CD4-positive, CD25-positive, alpha-beta regulatory T cell (primary cell): Measurements from ENCODE around the gene GRID2. TPM values are rescaled to one million over a fixed set of nuclear protein-coding genes. Genes with fewer than 3 reads are reported as not detected.

Experiments used
- ATAC-seq, 2 donors: fragments of 150-1000 bp; cut with Tn5 transposase; one replicate each; pipeline ENCODE4 v1.10.0; 2021; ENCODE audit warnings: low read depth in 2 of 2, moderate number of reproducible peaks in 2 of 2, moderate library complexity in 1 of 2
- DNase-seq, 3 donors: peaks; one replicate each; pipeline versions ENCODE4 v3.0.0 to v3.0.0-alpha.2; 2012 to 2022; ENCODE audit warnings: mixed read lengths in 1 of 3
- H3K27ac ChIP-seq: one replicate; pipeline ENCODE4 v1.7.0; 2013; ENCODE audit warnings: mild to moderate bottlenecking, low read length; ENCODE audit not compliant: insufficient read depth, poor library complexity, severe bottlenecking
- H3K27me3 ChIP-seq: one replicate; pipeline ENCODE4 v1.7.0; 2013; ENCODE audit warnings: low read length; ENCODE audit not compliant: control insufficient read depth, insufficient read depth
- H3K36me3 ChIP-seq: one replicate; pipeline ENCODE4 v1.7.0; 2013; ENCODE audit warnings: mild to moderate bottlenecking, low read length, moderate library complexity; ENCODE audit not compliant: control insufficient read depth, insufficient read depth
- H3K4me1 ChIP-seq: 2 replicates; pipeline ENCODE4 v1.7.0; 2013; ENCODE audit warnings: mild to moderate bottlenecking, low read length; ENCODE audit not compliant: insufficient read depth, control insufficient read depth, poor library complexity, severe bottlenecking
- H3K4me3 ChIP-seq: one replicate; pipeline ENCODE4 v1.7.0; 2013; ENCODE audit warnings: low read depth, mild to moderate bottlenecking, low read length, moderate library complexity
- H3K9me3 ChIP-seq, 2 experiments: 1 replicate in 1 of 2; 2 replicates in 1 of 2; pipeline ENCODE4 v1.7.0; 2013; ENCODE audit warnings: low read length in 2 of 2, mild to moderate bottlenecking in 1 of 2, moderate library complexity in 1 of 2; ENCODE audit not compliant: control insufficient read depth in 2 of 2
- H3K27ac Mint-ChIP-seq, 3 donors: one replicate each; pipeline ENCODE4 v1.8.0; 2020 to 2022; ENCODE audit warnings: mild to moderate bottlenecking in 3 of 3, mixed read lengths in 3 of 3, moderate library complexity in 2 of 3
- H3K27me3 Mint-ChIP-seq: one replicate; pipeline ENCODE4 v1.8.0; 2022; ENCODE audit warnings: mild to moderate bottlenecking, mixed read lengths
- H3K36me3 Mint-ChIP-seq: one replicate; pipeline ENCODE4 v1.8.0; 2020; ENCODE audit warnings: mixed read lengths
- H3K4me1 Mint-ChIP-seq, 4 donors: one replicate each; pipeline ENCODE4 v1.8.0; 2020 to 2022; ENCODE audit warnings: mixed read lengths in 4 of 4, mild to moderate bottlenecking in 1 of 4
- H3K4me3 Mint-ChIP-seq, 4 donors: one replicate each; pipeline ENCODE4 v1.8.0; 2020 to 2022; ENCODE audit warnings: mild to moderate bottlenecking in 4 of 4, mixed read lengths in 4 of 4, moderate library complexity in 3 of 4
- H3K9me3 Mint-ChIP-seq, 7 donors: one replicate each; pipeline ENCODE4 v1.8.0; 2020 to 2022; ENCODE audit warnings: mixed read lengths in 7 of 7, mild to moderate bottlenecking in 3 of 7, moderate library complexity in 2 of 7
- polyA plus RNA-seq, 4 donors: library from polyadenylated mRNA; unstranded; fragments of 300-500 nt; fragmentation: Illumina TruSeq; gene quantifications; one replicate each; pipeline ENCODE4 v1.2.3, GENCODE V29; 2021
- total RNA-seq: library from RNA; stranded (reverse); gene quantifications from one replicate; pipeline ENCODE4 v1.2.3, GENCODE V29; 2022

GRID2 gene
- total and polyA plus RNA-seq, 5 donors from 2014 or later = not detected

DNA sequence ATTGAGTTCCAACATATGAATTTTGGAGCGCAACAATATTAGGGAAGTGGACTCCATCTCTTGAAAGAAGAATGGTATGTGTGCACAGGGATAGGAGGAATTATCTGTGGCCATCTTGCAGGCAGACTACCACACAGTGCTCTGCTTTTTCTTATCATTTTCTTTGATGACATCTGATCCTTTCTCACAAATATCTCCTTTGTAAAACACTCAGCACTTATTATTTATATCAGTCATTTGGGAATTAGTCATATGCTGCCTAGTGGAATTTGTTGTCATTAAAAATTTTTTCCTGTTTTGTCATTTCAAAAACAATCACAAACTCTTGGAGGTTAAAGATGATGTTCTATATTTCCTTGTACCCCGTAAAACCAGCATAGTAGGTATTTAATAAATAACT is 1080.5 kb downstream of the GRID2 start:
- Histone ChIP-seq H3K36me3 (no peaks in the 10 kb centered on the region), H3K27me3 (no peaks in the 10 kb centered on the region), H3K4me3 (no peak overlapping the region), H3K4me1 (no peaks in the 10 kb centered on the region), H3K9me3 (no peaks in the 10 kb centered on the region), H3K27ac (no peak overlapping the region)
- no peaks in the 10 kb centered on the region for H3K36me3 Mint-ChIP-seq
- H3K4me3 Mint-ChIP-seq = no peak overlapping the region
- ATAC-seq = no peak
- peaks cover 2 to 10% (median 7%) of the 10 kb centered on the region in 7 donors for H3K9me3 Mint-ChIP-seq
- H3K4me1 Mint-ChIP-seq = no peaks in the 10 kb centered on the region
- no peak for DNase-seq
- H3K27me3 Mint-ChIP-seq = no peaks in the 10 kb centered on the region
- no peak overlapping the region for H3K27ac Mint-ChIP-seq

DNA sequence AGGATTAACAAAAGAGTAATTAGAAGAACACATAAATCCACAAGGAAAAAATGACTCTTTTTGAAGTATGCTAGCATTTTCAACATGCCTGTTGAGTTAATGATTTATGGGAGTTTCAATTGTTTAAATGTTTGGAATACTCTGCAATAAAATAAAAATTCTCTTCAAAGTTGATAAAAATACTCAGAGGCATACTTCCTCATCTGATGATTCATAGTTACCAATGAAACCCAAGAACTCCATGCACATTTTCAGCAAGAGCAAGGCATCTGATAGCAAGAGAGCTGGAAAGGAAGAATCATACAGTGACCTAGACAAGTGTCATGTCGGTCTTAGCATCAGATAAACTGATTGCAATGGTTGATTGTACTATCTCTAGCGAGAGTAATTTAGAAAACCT is 1081.1 kb downstream of the GRID2 start:
- no peaks in the 10 kb centered on the region for H3K4me1 Mint-ChIP-seq
- Histone ChIP-seq H3K27ac (no peak overlapping the region), H3K36me3 (no peaks in the 10 kb centered on the region), H3K4me3 (no peak overlapping the region), H3K4me1 (no peaks in the 10 kb centered on the region), H3K9me3 (no peaks in the 10 kb centered on the region), H3K27me3 (no peaks in the 10 kb centered on the region)
- H3K9me3 Mint-ChIP-seq = peaks cover 2 to 10% (median 7%) of the 10 kb centered on the region in 7 donors
- no peaks in the 10 kb centered on the region for H3K27me3 Mint-ChIP-seq
- H3K4me3 Mint-ChIP-seq = no peak overlapping the region
- no peak for DNase-seq
- H3K36me3 Mint-ChIP-seq = no peaks in the 10 kb centered on the region
- ATAC-seq = no peak
- no peak overlapping the region for H3K27ac Mint-ChIP-seq

DNA sequence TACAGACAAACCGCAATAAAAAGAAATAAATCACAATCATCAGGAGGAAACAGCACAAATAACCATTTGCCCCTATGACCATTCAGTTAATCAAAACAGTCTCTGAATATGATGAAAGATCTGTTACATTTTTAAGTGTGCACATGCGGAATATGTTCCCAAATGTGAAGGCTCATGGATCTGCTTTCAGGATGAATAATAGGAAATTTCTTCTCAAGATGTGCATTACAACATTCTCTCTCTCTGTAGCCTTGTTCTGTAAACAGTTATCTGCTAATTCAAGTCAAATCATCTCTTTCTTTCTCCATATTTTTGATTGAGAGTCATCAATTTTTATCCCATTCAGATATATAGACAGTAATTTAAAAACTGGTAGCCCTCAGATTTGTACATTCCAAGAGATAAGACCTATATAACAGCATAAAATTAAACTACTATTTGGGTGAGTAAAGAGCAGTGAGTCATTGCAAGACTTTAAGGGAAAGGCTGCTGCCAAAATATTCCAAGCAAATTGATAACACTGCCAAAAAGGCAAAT is 1090.8 kb downstream of the GRID2 start:
- Histone ChIP-seq H3K4me3 (no peak overlapping the region), H3K9me3 (no peaks in the 10 kb centered on the region), H3K27me3 (no peaks in the 10 kb centered on the region), H3K36me3 (no peaks in the 10 kb centered on the region), H3K4me1 (no peaks in the 10 kb centered on the region), H3K27ac (no peak overlapping the region)
- Mint-ChIP-seq H3K36me3 (no peaks in the 10 kb centered on the region), H3K4me3 (no peak overlapping the region), H3K27me3 (no peaks in the 10 kb centered on the region), H3K9me3 (peaks cover 0 to 12% (median 2%) of the 10 kb centered on the region in 7 donors), H3K27ac (no peak overlapping the region), H3K4me1 (no peaks in the 10 kb centered on the region)
- DNase-seq = no peak
- no peak for ATAC-seq

GRCh38 chr4:93396272-93396671 is 1092.5 kb downstream of the GRID2 start:
- Mint-ChIP-seq H3K27ac (no peak overlapping the region), H3K9me3 (peaks cover 0 to 11% (median 2%) of the 10 kb centered on the region in 7 donors), H3K36me3 (no peaks in the 10 kb centered on the region), H3K27me3 (no peaks in the 10 kb centered on the region), H3K4me3 (no peak overlapping the region), H3K4me1 (no peaks in the 10 kb centered on the region)
- Histone ChIP-seq H3K4me1 (no peaks in the 10 kb centered on the region), H3K9me3 (no peaks in the 10 kb centered on the region), H3K36me3 (no peaks in the 10 kb centered on the region), H3K27ac (no peak overlapping the region), H3K27me3 (no peaks in the 10 kb centered on the region), H3K4me3 (no peak overlapping the region)
- DNase-seq (no peak), ATAC-seq (no peak)

- H3K36me3 ChIP-seq = no peaks in the 10 kb centered on the region
- DNase-seq = no peak
Observed at GRCh38 chr4:93403571-93403970, 1099.8 kb downstream of the GRID2 start.

DNA sequence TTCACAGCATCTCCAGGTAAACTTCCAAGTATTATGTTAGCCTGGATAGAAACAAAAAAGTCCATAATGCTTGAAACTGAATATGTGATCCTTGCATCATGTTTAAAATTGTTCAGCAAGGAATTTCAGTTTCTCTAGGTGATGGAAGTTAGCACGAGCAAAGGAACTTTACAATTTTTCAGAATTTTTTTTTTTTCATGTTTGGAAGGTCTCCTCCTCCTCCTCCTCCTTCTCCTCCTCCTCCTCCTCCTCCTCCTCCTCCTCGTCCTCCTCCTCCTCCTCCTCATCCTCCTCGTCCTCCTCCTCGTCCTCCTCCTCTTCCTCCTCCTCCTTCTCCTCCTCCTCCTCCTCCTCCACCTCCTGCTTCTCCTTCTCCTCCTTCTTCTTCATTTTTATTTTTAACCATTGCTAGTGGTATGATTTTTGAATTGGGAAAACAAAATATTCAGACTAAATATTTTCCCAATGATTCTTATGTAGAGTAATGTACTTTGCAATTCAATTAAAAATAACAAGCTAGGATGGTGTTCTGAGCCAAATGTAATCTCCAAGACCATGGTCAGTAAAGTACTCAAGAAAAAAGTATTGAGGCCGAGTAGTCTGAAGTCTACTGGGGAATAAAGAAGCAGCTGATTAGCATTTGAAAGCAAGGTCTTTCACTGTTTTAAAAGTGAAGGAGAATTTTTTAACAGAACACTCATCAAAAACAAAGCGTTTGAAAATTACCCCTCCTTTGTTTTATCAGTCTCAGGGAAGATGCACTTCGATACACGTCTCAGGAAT is 1103.9 kb downstream of the GRID2 start:
- no peaks in the 10 kb centered on the region for H3K9me3 ChIP-seq
- DNase-seq (no peak), ATAC-seq (no peak)
- no peaks in the 10 kb centered on the region for H3K36me3 Mint-ChIP-seq
- H3K36me3 ChIP-seq = no peaks in the 10 kb centered on the region
- no peaks in the 10 kb centered on the region for H3K4me1 ChIP-seq
- H3K27me3 Mint-ChIP-seq = no peaks in the 10 kb centered on the region
- no peak overlapping the region for H3K27ac ChIP-seq
- no peak overlapping the region for H3K27ac Mint-ChIP-seq
- no peaks in the 10 kb centered on the region for H3K4me1 Mint-ChIP-seq
- no peak overlapping the region for H3K4me3 ChIP-seq
- H3K9me3 Mint-ChIP-seq = peaks cover 0 to 8% (median 6%) of the 10 kb centered on the region in 7 donors
- H3K27me3 ChIP-seq = no peaks in the 10 kb centered on the region
- H3K4me3 Mint-ChIP-seq = no peak overlapping the region

More at GRCh38 chr4:93403571-93403970, 1099.8 kb downstream of the GRID2 start:
- no peaks in the 10 kb centered on the region for H3K27me3 ChIP-seq
- H3K27ac ChIP-seq = no peak overlapping the region
- no peak overlapping the region for H3K4me3 ChIP-seq
- no peaks in the 10 kb centered on the region for H3K9me3 ChIP-seq
- Mint-ChIP-seq H3K4me1 (no peaks in the 10 kb centered on the region), H3K36me3 (no peaks in the 10 kb centered on the region), H3K27me3 (no peaks in the 10 kb centered on the region), H3K9me3 (peaks cover 0 to 9% (median 4%) of the 10 kb centered on the region in 7 donors), H3K4me3 (no peak overlapping the region), H3K27ac (no peak overlapping the region)
- ATAC-seq = no peak
- H3K4me1 ChIP-seq = no peaks in the 10 kb centered on the region

DNA sequence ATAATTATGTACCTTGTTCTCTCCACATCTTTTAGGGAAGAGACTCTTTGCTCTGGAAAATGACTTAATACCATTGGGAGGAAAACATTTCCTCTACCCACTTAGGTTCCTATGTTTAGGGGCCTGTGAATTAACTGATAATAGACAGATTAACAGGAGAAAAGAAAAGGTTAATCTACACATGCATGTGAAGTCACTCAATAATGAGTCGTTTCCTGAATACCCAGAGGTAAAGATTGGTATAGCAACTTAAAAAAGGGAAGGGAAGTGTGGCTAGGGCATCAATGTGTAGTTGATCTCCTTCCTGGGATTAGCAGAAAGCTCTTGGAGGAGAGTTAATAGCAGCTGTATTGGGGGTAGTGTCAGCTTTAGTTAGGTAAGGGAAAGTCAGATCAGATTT is 1105.3 kb downstream of the GRID2 start:
- H3K27ac Mint-ChIP-seq = no peak overlapping the region
- no peak overlapping the region for H3K4me3 Mint-ChIP-seq
- Histone ChIP-seq H3K27ac (no peak overlapping the region), H3K9me3 (no peaks in the 10 kb centered on the region), H3K36me3 (no peaks in the 10 kb centered on the region), H3K4me1 (no peaks in the 10 kb centered on the region), H3K4me3 (no peak overlapping the region), H3K27me3 (no peaks in the 10 kb centered on the region)
- H3K27me3 Mint-ChIP-seq = no peaks in the 10 kb centered on the region
- ATAC-seq (no peak), DNase-seq (no peak)
- no peaks in the 10 kb centered on the region for H3K36me3 Mint-ChIP-seq
- peaks cover 0 to under 1% (median 0%) of the 10 kb centered on the region in 4 donors for H3K4me1 Mint-ChIP-seq
- peaks cover 0 to 9% (median 6%) of the 10 kb centered on the region in 7 donors for H3K9me3 Mint-ChIP-seq
